ENCODE data around the gene BUD23. TPM values are rescaled to one million over a fixed set of nuclear protein-coding genes. Genes with fewer than 3 reads are reported as not detected.

Gene BUD23
- total and polyA plus RNA-seq, 9 of the 15 experiments (the other 6 are each of a cell fraction or from before 2014, with no cell fraction given), result 79.5 to 270 (median 150) TPM

- TF ChIP-seq MTA1 (IDR thresholded peaks at IDR 0.05; ENCODE audit: borderline replicate concordance) (peak; percentile 40; the same call in 1 of the 2 replicates), MAFK (IDR thresholded peaks at IDR 0.05; ENCODE audit: low read length) (peak; percentile 74), ZNF197 (CRISPR knock-in tag; IDR thresholded peaks at IDR 0.05; ENCODE audit: low read depth) (0 out of 2 replicates have a peak, but pooled peaks have one; percentile 56), FOXK2 (conservative IDR thresholded peaks at IDR 0.05 in 1 of 2, IDR thresholded peaks at IDR 0.05 in 1 of 2; ENCODE audit: low read depth in 2 of 2) (peak; percentile 90 to 92), ARID3A (IDR thresholded peaks at IDR 0.05; ENCODE audit: borderline replicate concordance, low read depth, low read length) (peak; percentile 81; the same call in 1 of the 2 replicates), NONO (IDR thresholded peaks at IDR 0.05; ENCODE audit: low read depth in 2 of 2, low read length in 1 of 2) (peak in 1 of 2 experiments; percentile 66; a peak in 1 of 4 replicates), KDM1A (IDR thresholded peaks at IDR 0.05) (peak; percentile 96 to 98), ZBTB11 (CRISPR knock-in tag; IDR thresholded peaks at IDR 0.05) (peak in 1 of 3 experiments; percentile 64; a peak in 1 of 6 replicates), DNMT1 (IDR thresholded peaks at IDR 0.05) (no peak), BRF1 (IDR thresholded peaks at IDR 0.05; ENCODE audit: borderline replicate concordance, extremely low read depth, insufficient read length) (no peak), BACH1 (tag; IDR thresholded peaks at IDR 0.05) (peak; percentile 73; the same call in 1 of the 2 replicates), ZBTB7A (IDR thresholded peaks at IDR 0.05; ENCODE audit: borderline replicate concordance, control insufficient read depth, low read depth, low read length) (peak; percentile 85; the same call in 1 of the 2 replicates), TRIM28 (IDR thresholded peaks at IDR 0.05) (peak; percentile 55; the same call in 1 of the 2 replicates), KLF1 (tag; IDR thresholded peaks at IDR 0.05) (peak; percentile 94), ZNF77 (CRISPR knock-in tag; IDR thresholded peaks at IDR 0.05) (no peak), BCOR (IDR thresholded peaks at IDR 0.05) (peak; percentile 81), NBN (IDR thresholded peaks at IDR 0.05; ENCODE audit: low read depth) (peak; percentile 50; the same call in 1 of the 2 replicates), HMGN3 (IDR thresholded peaks at IDR 0.05; ENCODE audit: borderline replicate concordance, extremely low read depth, insufficient read length, low read depth, low read length) (peak; percentile 99), BHLHE40 (IDR thresholded peaks at IDR 0.05; ENCODE audit: low read length) (peak; percentile 70; the same call in 1 of the 2 replicates), JUN (IDR thresholded peaks at IDR 0.05; ENCODE audit: borderline replicate concordance, low read depth, low read length) (peak; percentile 90), JUN (CRISPR knock-in tag; IDR thresholded peaks at IDR 0.05; ENCODE audit: borderline replicate concordance) (no peak), ZNF165 (CRISPR knock-in tag; IDR thresholded peaks at IDR 0.05; ENCODE audit: borderline replicate concordance) (no peak), POLR2AphosphoS5 (IDR thresholded peaks at IDR 0.05; ENCODE audit: control insufficient read depth, insufficient read depth, low read depth, low read length) (peak; percentile 93)
Measured at GRCh38 chr7:73715648-73716317, 32.4 kb downstream of the BUD23 start (continued).
